ENCODE measurements around the gene POU2F1. TPM values are rescaled to one million over a fixed set of nuclear protein-coding genes. Genes with fewer than 3 reads are reported as not detected.
A peak's percentile ranks its signal among the peaks of the same experiment; 100 is the strongest.

Gene POU2F1
- total RNA-seq, 2 experiments from 2014 or later = 18.7 to 52.3 TPM

GRCh38 chr1:167216809-167217208 is 3.9 kb upstream of the POU2F1 start:
- no peak for TF ChIP-seq EZH2phosphoT487 (IDR thresholded peaks at IDR 0.05; ENCODE audit: borderline replicate concordance, low read depth, low read length)
- no peak for TF ChIP-seq CTCF (conservative IDR thresholded peaks at IDR 0.05; ENCODE audit: low read length)
- POLR2A ChIA-PET = no interaction called here
- intact Hi-C loops (cut with micrococcal nuclease; ENCODE audit: unreplicated experiment) = no loop called here

DNA sequence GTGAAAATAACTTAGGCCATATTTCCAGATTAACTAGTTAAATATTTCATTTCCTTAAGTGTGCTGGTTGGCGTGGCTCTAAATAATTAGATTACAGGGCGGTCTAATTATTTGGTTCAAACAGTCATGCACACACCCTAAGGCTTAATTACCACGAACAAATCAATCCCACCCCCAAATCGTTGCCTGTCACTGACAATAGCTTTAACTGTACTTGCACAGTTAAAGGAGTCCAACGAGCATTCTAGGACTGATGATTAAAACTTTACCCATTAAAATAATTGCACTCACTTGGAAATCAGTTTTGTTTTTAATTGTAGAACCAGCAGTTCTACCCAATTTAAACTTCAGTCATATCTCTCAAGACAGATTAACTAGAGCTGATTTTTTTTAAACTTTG is 1.5 kb upstream of the POU2F1 start:
- no TSS peak for BruUV-seq (replicated peaks)
- Histone ChIP-seq H3K36me3 (ENCODE audit: insufficient read depth, low read length) (peaks cover 2% of the 10 kb centered on the region; the same call in 1 of the 2 replicates), H3K9me2 (ENCODE audit: insufficient read depth, low read length) (no peaks in the 10 kb centered on the region), H3K4me1 (ENCODE audit: insufficient read depth, low read length, poor library complexity, severe bottlenecking) (peaks cover 29% of the 10 kb centered on the region), H3K4me3 (ENCODE audit: low read depth, low read length, poor library complexity, severe bottlenecking) (peak overlapping the region; percentile 73), H3K79me2 (ENCODE audit: insufficient read depth, low read depth, low read length) (no peaks in the 10 kb centered on the region; the same call in 1 of the 2 replicates), H4K20me1 (ENCODE audit: insufficient read depth, low read length) (no peaks in the 10 kb centered on the region), H3K4me2 (ENCODE audit: low read length) (peak overlapping the region; percentile 78), H2AFZ (ENCODE audit: low read length) (peak overlapping the region; percentile 74; the same call in 1 of the 2 replicates), H3K9me3 (ENCODE audit: low read length) (peaks cover 21% of the 10 kb centered on the region), H3K27ac (ENCODE audit: low read depth, low read length, poor library complexity, severe bottlenecking) (peak overlapping the region; percentile 94)
- TF ChIP-seq EZH2phosphoT487 (IDR thresholded peaks at IDR 0.05; ENCODE audit: borderline replicate concordance, low read depth, low read length) (no peak), CTCF (conservative IDR thresholded peaks at IDR 0.05; ENCODE audit: low read length) (no peak)
- ChIA-PET CTCF (ENCODE audit: unreplicated experiment) (interaction anchor here (1.7 to 1.9 kb wide), 2 partner anchors 8 to 160 kb away, joined by 5 to 7 read pairs; no protein-coding TSS in a partner anchor), POLR2A (interaction anchor here (0.5 to 2.7 kb wide), 15 partner anchors 9 to 931 kb away, joined by 3 to 22 read pairs (median 3); no protein-coding TSS in a partner anchor)
- DNase-seq (ENCODE audit: low spot score) = no peak
- intact Hi-C loops (cut with micrococcal nuclease; ENCODE audit: unreplicated experiment) = no loop called here

More at GRCh38 chr1:167216809-167217208, 3.9 kb upstream of the POU2F1 start:
- Histone ChIP-seq H3K36me3 (ENCODE audit: insufficient read depth, low read length) (peaks cover 2% of the 10 kb centered on the region; the same call in 1 of the 2 replicates), H3K9me2 (ENCODE audit: insufficient read depth, low read length) (no peaks in the 10 kb centered on the region), H3K9me3 (ENCODE audit: low read length) (peaks cover 21% of the 10 kb centered on the region), H4K20me1 (ENCODE audit: insufficient read depth, low read length) (no peaks in the 10 kb centered on the region), H3K4me2 (ENCODE audit: low read length) (no peak overlapping the region), H2AFZ (ENCODE audit: low read length) (no peak overlapping the region), H3K79me2 (ENCODE audit: insufficient read depth, low read depth, low read length) (no peaks in the 10 kb centered on the region; the same call in 1 of the 2 replicates), H3K27ac (ENCODE audit: low read depth, low read length, poor library complexity, severe bottlenecking) (no peak overlapping the region), H3K4me1 (ENCODE audit: insufficient read depth, low read length, poor library complexity, severe bottlenecking) (peaks cover 11% of the 10 kb centered on the region), H3K4me3 (ENCODE audit: low read depth, low read length, poor library complexity, severe bottlenecking) (no peak overlapping the region)
- CTCF ChIA-PET (ENCODE audit: unreplicated experiment) = no interaction called here
- no peak for DNase-seq (ENCODE audit: low spot score)
- no TSS peak for BruUV-seq (replicated peaks)
